Neural progenitor cell (in vitro differentiated cells): ENCODE measurements around the gene ARHGAP21. TPM values are rescaled to one million over a fixed set of nuclear protein-coding genes. Genes with fewer than 3 reads are reported as not detected.

Experiments used
- DNase-seq: peaks from one replicate; pipeline ENCODE4 v3.0.0-alpha.2; 2016; ENCODE audit warnings: low spot score
- H2AFZ ChIP-seq: fragments of 200-600 bp; sonication (generic); replicated peaks from 2 replicates; pipeline ENCODE4 v1.6.1; 2016; ENCODE audit warnings: antibody characterized with exemption
- H3F3A ChIP-seq: fragments of 200-600 bp; sonication (generic); 2 replicates; pipeline ENCODE4 v1.6.1; 2016; ENCODE audit warnings: antibody characterized with exemption, low read depth
- H3K27ac ChIP-seq: fragments of 200-600 bp; sonication (generic); 2 replicates; pipeline ENCODE4 v1.5.1; 2016; ENCODE audit warnings: mild to moderate bottlenecking
- H3K27me3 ChIP-seq: fragments of 200-600 bp; sonication (generic); 2 replicates; pipeline ENCODE4 v1.6.1; 2016; ENCODE audit warnings: mild to moderate bottlenecking, moderate library complexity
- H3K36me3 ChIP-seq: fragments of 200-600 bp; sonication (generic); 2 replicates; pipeline ENCODE4 v1.5.1; 2016
- H3K4me1 ChIP-seq: fragments of 200-600 bp; sonication (generic); 2 replicates; pipeline ENCODE4 v1.6.1; 2016; ENCODE audit warnings: mixed run types
- H3K4me2 ChIP-seq: fragments of 200-600 bp; sonication (generic); 2 replicates; pipeline ENCODE4 v1.6.1; 2016
- H3K4me3 ChIP-seq: fragments of 200-600 bp; sonication (generic); 2 replicates; pipeline ENCODE4 v1.5.1; 2016
- H3K79me2 ChIP-seq: fragments of 200-600 bp; sonication (generic); 2 replicates; pipeline ENCODE4 v1.6.1; 2016; ENCODE audit warnings: low read depth
- H3K9ac ChIP-seq: fragments of 200-600 bp; sonication (generic); 2 replicates; pipeline ENCODE4 v1.6.1; 2016
- H3K9me3 ChIP-seq: fragments of 200-600 bp; sonication (generic); 2 replicates; pipeline ENCODE4 v1.5.1; 2016; ENCODE audit warnings: low read depth
- H4K20me1 ChIP-seq: fragments of 200-600 bp; sonication (generic); 2 replicates; pipeline ENCODE4 v1.6.1; 2016; ENCODE audit warnings: low read depth
- H3K27ac Mint-ChIP-seq: 3 replicates; pipeline ENCODE4 v1.8.0; 2021; ENCODE audit warnings: mixed read lengths
- H3K27me3 Mint-ChIP-seq: 2 replicates; pipeline ENCODE4 v1.8.0; 2022; ENCODE audit warnings: low read depth, mild to moderate bottlenecking, inconsistent platforms, moderate library complexity, mixed read lengths; ENCODE audit not compliant: insufficient read depth
- H3K36me3 Mint-ChIP-seq: 3 replicates; pipeline ENCODE4 v1.8.0; 2021; ENCODE audit warnings: mixed read lengths
- H3K4me1 Mint-ChIP-seq: 3 replicates; pipeline ENCODE4 v1.8.0; 2021; ENCODE audit warnings: mixed read lengths
- H3K4me3 Mint-ChIP-seq: 3 replicates; pipeline ENCODE4 v1.8.0; 2021; ENCODE audit warnings: mild to moderate bottlenecking, moderate library complexity, mixed read lengths
- H3K9me3 Mint-ChIP-seq: 3 replicates; pipeline ENCODE4 v1.8.0; 2020; ENCODE audit warnings: mixed read lengths
- EZH2 ChIP-seq: fragments of 200-600 bp; sonication (generic); IDR thresholded peaks from 2 replicates; pipeline ENCODE4 v1.6.1; 2017; ENCODE audit warnings: antibody characterized with exemption, mild to moderate bottlenecking, moderate library complexity
- EZH2phosphoT487 ChIP-seq: fragments of 200-600 bp; sonication (generic); IDR thresholded peaks from 2 replicates; pipeline ENCODE4 v1.6.1; 2017; ENCODE audit warnings: antibody characterized with exemption
- total RNA-seq: library from RNA; depleted of rRNA; stranded (reverse); fragments of >200 nt; gene quantifications from 2 replicates; pipeline ENCODE4 v1.2.3, GENCODE V29; 2015; ENCODE audit warnings: low replicate concordance
- TF ChIP-seq, protein P1 (sequence below): fragments of 200-600 bp; sonication (generic); IDR thresholded peaks from 2 replicates; pipeline ENCODE4 v1.5.1; 2017; ENCODE audit warnings: antibody characterized with exemption, mild to moderate bottlenecking

ARHGAP21 gene
- total RNA-seq, 1 donor from 2014 or later, result 65.7 TPM

DNA sequence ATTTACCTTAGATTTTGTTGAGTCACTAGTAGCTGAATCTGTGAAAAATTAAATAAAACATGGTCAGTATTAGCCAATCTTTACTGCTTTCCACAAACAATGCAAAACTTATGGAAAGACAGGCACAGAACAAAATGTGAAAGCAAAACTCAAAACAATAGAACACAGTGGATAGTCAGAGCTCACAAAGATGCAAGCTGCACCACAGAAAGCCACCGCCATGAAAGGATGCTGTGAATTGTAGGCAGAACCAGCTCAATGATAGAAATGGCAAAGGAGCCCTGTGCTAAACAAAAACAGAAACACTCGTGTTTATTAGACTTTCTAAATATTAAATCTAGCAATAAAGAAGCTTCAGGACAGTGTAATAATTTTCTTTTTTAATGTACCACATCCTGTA, 134.4 kb downstream of the ARHGAP21 start:
- Histone ChIP-seq H3K79me2 (no peaks in the 10 kb centered on the region), H3K36me3 (peaks cover 8% of the 10 kb centered on the region), H3K4me3 (no peak overlapping the region), H4K20me1 (no peaks in the 10 kb centered on the region), H3K9ac (no peak overlapping the region), H3K27me3 (no peaks in the 10 kb centered on the region), H3K27ac (no peak overlapping the region), H3F3A (no peaks in the 10 kb centered on the region), H3K4me2 (no peak overlapping the region), H2AFZ (no peak overlapping the region), H3K4me1 (no peaks in the 10 kb centered on the region), H3K9me3 (no peaks in the 10 kb centered on the region)
- H3K27me3 Mint-ChIP-seq, result peaks cover 2% of the 10 kb centered on the region
- no peak overlapping the region for H3K4me3 Mint-ChIP-seq
- TF ChIP-seq EZH2phosphoT487, result no peak
- no peak for TF ChIP-seq EZH2
- no peaks in the 10 kb centered on the region for H3K9me3 Mint-ChIP-seq
- DNase-seq, result no peak
- no peaks in the 10 kb centered on the region for H3K4me1 Mint-ChIP-seq
- H3K36me3 Mint-ChIP-seq, result peaks cover 51% of the 10 kb centered on the region
- no peak overlapping the region for H3K27ac Mint-ChIP-seq

DNA sequence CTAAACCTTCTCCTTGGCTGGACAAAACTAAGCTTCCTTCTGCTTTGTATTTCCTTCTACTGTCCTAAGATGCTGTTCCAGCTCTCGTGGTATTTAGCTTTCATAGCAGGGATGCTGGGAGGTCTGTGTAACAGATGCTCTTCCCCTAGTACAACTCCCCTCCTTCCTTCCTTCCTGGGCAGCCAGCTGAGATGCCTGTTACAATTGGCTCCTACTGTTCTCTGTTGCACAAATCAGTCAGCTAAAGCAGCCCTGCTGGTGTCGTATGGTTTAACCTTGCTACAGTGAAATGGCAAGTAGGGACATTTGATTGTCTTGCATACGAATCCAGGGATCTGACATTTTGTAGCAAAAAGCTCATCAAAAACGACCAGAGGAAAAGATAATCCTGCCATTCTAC, 143.8 kb downstream of the ARHGAP21 start:
- Mint-ChIP-seq H3K27ac (no peak overlapping the region), H3K4me3 (peak overlapping the region; percentile 6)
- DNase-seq, result peak; percentile 73

DNA sequence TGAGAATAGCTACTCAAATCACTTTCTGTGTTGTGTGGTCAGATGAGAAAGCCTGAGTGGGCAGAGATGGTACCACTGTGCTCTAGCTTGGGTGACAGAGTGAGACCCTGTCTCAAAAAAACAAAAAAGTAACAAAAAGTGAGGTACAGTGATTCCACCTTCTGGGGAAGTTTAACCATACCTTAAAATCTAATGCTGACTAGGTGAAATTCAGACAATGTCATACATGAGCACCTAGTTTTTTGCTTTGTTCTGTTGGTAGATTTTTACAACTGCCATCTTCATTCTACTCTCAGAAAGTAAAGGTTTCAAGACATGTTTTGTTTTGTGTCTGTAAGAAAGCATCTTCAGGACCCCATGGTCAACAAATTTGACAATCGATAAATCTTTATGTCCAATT, 144.2 kb downstream of the ARHGAP21 start:
- H3K4me3 ChIP-seq, result no peak overlapping the region
- H3K9me3 ChIP-seq, result no peaks in the 10 kb centered on the region

More for the DNA sequence above, 143.8 kb downstream of the ARHGAP21 start:
- Mint-ChIP-seq H3K27me3 (peaks cover 2% of the 10 kb centered on the region), H3K36me3 (peaks cover 6% of the 10 kb centered on the region), H3K9me3 (no peaks in the 10 kb centered on the region), H3K4me1 (peaks cover 15% of the 10 kb centered on the region)
- Histone ChIP-seq H3K36me3 (peaks cover 6% of the 10 kb centered on the region), H3K9me3 (no peaks in the 10 kb centered on the region), H3K4me2 (peak overlapping the region; percentile 5), H3K4me1 (peaks cover 7% of the 10 kb centered on the region), H2AFZ (no peak overlapping the region), H3K9ac (no peak overlapping the region), H3K79me2 (no peaks in the 10 kb centered on the region), H3F3A (peaks cover 17% of the 10 kb centered on the region), H4K20me1 (no peaks in the 10 kb centered on the region), H3K27me3 (no peaks in the 10 kb centered on the region), H3K4me3 (no peak overlapping the region), H3K27ac (no peak overlapping the region)
- no peak for TF ChIP-seq EZH2
- TF ChIP-seq, protein P1, sequence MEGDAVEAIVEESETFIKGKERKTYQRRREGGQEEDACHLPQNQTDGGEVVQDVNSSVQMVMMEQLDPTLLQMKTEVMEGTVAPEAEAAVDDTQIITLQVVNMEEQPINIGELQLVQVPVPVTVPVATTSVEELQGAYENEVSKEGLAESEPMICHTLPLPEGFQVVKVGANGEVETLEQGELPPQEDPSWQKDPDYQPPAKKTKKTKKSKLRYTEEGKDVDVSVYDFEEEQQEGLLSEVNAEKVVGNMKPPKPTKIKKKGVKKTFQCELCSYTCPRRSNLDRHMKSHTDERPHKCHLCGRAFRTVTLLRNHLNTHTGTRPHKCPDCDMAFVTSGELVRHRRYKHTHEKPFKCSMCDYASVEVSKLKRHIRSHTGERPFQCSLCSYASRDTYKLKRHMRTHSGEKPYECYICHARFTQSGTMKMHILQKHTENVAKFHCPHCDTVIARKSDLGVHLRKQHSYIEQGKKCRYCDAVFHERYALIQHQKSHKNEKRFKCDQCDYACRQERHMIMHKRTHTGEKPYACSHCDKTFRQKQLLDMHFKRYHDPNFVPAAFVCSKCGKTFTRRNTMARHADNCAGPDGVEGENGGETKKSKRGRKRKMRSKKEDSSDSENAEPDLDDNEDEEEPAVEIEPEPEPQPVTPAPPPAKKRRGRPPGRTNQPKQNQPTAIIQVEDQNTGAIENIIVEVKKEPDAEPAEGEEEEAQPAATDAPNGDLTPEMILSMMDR, result peak; percentile 5
- TF ChIP-seq EZH2phosphoT487, result peak; percentile 25

DNA sequence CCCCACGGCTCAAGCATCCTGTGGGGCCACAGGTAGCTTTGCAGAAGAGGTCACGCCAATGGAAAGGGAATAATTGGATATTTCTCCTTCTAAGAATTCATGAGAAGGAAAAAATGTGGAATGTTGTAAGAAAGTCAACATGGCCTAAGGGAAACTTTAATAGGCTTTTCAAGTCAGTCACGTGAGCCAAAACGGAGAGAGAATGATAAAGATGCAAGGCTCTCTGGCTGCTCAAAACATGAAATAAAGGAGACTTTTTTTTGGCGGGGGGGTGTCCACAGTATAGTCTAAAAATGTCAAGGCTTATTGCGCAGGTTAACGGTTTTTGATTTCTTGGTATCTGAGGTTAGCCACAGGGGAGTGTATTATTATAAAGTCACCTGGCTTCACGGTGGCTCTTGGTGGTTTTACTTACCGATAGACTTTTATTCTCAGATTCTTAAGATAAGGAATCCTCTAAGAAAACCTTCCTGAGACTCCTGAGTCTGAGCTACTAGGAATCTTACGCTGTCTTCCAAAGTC, 148.1 kb downstream of the ARHGAP21 start:
- Histone ChIP-seq H3K9me3 (no peaks in the 10 kb centered on the region), H3K27ac (no peak overlapping the region), H2AFZ (no peak overlapping the region), H3K27me3 (no peaks in the 10 kb centered on the region), H3F3A (peaks cover 14% of the 10 kb centered on the region), H3K4me1 (peaks cover 7% of the 10 kb centered on the region), H3K79me2 (no peaks in the 10 kb centered on the region), H4K20me1 (no peaks in the 10 kb centered on the region), H3K36me3 (no peaks in the 10 kb centered on the region), H3K9ac (no peak overlapping the region), H3K4me3 (no peak overlapping the region), H3K4me2 (no peak overlapping the region)
- Mint-ChIP-seq H3K4me1 (peaks cover 21% of the 10 kb centered on the region), H3K27me3 (no peaks in the 10 kb centered on the region), H3K27ac (peak overlapping the region; percentile 23), H3K36me3 (no peaks in the 10 kb centered on the region), H3K9me3 (no peaks in the 10 kb centered on the region), H3K4me3 (no peak overlapping the region)
- DNase-seq, result no peak
- no peak for TF ChIP-seq EZH2

More for the DNA sequence above, 144.2 kb downstream of the ARHGAP21 start:
- Histone ChIP-seq H3K27ac (no peak overlapping the region), H3K4me1 (peaks cover 7% of the 10 kb centered on the region), H3K4me2 (peak overlapping the region; percentile 5), H3K36me3 (peaks cover 6% of the 10 kb centered on the region), H3K79me2 (no peaks in the 10 kb centered on the region), H3K9ac (no peak overlapping the region), H3K27me3 (no peaks in the 10 kb centered on the region), H3F3A (peaks cover 17% of the 10 kb centered on the region), H2AFZ (no peak overlapping the region), H4K20me1 (no peaks in the 10 kb centered on the region)
- Mint-ChIP-seq H3K9me3 (no peaks in the 10 kb centered on the region), H3K27me3 (peaks cover under 1% of the 10 kb centered on the region), H3K36me3 (peaks cover 5% of the 10 kb centered on the region), H3K27ac (no peak overlapping the region), H3K4me1 (peaks cover 20% of the 10 kb centered on the region), H3K4me3 (no peak overlapping the region)
- TF ChIP-seq EZH2phosphoT487 (no peak), EZH2 (no peak)
- TF ChIP-seq, protein P1, result no peak
- DNase-seq, result no peak
